Eye (tissue), 1 donor: ENCODE data around the gene EXOC6.

ENCODE experiments used
- DNase-seq: peaks from one replicate; pipeline ENCODE4 v3.0.0-alpha.2; 2015

Gene EXOC6

DNA sequence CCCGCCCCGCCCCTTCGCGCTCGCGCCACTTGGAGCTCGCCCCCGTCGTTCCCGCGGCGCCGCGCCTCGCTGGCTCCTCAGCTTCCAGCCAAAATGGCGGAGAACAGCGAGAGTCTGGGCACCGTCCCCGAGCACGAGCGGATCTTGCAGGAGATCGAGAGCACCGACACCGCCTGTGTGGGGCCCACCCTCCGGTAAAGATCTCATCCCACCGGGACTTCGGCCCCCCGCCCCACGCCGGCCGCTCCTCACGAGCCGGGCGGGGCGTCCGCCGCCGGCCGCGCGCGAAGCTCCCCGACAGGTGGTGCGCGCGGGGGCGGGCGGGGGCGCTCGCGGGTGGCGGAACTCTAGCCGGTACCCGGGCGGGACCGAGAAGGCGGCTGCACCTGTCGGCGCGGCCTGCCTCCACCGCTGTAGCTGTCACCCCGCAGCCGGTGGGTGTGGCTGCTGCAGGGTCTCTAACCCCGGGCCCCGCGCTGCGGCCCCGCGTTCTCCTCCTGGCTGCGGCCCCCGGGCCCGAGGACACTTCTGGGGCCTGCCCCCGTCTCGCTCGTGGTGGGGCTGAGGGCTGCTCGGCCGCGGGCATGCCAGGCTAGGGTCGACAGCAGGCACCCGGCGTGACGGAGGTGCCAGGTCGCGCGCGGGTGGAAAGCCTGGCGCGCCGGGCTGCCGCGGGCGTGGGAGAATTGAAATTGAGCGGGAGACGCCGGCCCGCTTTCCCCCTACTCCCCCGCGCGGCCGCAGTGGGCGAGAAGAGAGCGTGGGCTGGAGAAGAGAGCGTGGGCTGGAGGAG is at the start of gene EXOC6:
EXOC6 (plus strand) TSS at position 80 of the 793 bp plus-strand sequence; CDS start at position 94, 14 bp downstream.
- peak; percentile 94 for DNase-seq

GRCh38 chr10:92799568-92799967 is 48.8 kb upstream of the EXOC6 start:
- DNase-seq = no peak

- no peak for DNase-seq
These were observed 48.1 kb upstream of the EXOC6 start for GRCh38 chr10:92800134-92800733.

- DNase-seq = no peak
These were observed 46.1 kb upstream of the EXOC6 start for GRCh38 chr10:92801978-92802872.

GRCh38 chr10:92809840-92810239 is 38.5 kb upstream of the EXOC6 start:
- no peak for DNase-seq

DNA sequence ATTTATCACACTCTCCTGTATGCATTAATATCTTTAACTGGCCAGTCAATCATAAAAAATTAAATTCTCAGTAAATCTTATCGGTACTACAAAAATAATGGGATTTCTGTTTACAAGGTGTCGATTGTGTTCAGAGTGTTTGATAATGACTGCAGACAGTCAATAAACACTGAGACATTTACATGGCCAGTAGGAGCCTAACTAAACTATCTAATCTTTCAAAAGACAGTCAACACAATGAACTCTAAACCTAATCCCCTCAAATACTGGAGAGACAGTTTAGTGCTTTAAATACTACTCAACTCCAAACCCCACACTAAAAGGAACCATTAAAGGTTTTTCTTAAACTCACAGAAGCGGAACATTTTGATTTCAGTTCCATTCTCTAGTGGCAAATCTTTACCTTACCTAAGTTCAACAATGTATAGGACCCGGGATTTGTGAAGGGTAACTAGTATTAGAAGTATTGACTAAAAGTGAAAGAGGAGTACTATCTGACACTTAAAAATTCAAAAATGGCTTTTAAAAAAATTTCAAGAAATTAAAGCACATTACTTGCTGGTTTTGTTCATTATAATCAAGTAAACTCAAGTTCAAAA is 37.3 kb upstream of the EXOC6 start:
- no peak for DNase-seq

- peak; percentile 7 for DNase-seq
These were observed 36.3 kb upstream of the EXOC6 start for GRCh38 chr10:92811986-92812385.

GRCh38 chr10:92813979-92814378 is 34.3 kb upstream of the EXOC6 start:
- no peak for DNase-seq

GRCh38 chr10:92814790-92815189 is 33.5 kb upstream of the EXOC6 start:
- DNase-seq = no peak

DNA sequence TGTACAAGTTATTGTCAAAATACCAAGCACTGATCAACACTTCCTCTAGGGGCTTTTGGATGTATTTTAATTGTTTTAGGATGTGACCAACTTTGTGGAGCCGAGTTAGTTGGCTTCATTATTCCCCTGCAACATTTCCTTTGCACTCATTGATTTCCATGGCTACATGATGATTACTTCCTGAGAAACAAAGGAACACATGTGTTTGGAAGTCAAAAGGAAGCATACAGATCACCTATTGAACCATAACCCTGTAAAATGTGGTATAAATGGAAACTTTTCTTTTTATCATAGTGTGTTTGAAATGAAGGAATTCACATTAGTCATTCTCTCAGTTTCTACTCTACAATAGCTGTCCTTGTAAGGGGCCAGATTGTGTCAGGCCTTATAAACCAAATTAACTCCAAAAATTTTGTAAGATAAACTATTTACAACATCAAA is 32.2 kb upstream of the EXOC6 start:
- no peak for DNase-seq

DNA sequence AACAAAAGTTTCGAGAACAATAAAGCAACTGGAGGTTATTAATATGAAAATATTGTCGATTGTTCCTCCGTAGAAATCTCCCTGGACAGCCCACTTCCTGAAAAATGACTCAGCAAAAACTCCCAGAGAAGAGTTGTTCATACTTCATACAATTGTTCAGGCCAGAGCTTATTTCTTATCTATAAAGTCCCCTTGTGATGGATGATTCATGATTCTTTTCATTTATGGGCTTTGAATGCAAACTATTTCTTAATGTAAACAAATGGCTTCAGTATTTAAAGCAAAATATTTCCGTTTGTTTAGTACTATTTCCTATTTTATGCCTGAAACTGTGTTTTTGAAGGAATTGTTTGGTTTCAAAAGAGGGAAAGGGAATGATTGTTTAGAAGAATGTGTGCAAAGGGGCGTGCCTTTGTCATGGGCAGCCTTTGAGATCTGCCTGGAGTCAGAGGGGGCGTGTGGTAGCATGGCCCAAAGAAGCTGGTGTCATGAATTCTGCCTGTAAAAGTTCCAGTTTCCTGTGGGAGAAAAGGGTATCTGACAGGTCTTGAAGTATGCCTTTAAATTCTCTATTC is 26.2 kb upstream of the EXOC6 start:
- no peak for DNase-seq

- DNase-seq = no peak
These were observed 25.4 kb upstream of the EXOC6 start for GRCh38 chr10:92822964-92823363.

DNA sequence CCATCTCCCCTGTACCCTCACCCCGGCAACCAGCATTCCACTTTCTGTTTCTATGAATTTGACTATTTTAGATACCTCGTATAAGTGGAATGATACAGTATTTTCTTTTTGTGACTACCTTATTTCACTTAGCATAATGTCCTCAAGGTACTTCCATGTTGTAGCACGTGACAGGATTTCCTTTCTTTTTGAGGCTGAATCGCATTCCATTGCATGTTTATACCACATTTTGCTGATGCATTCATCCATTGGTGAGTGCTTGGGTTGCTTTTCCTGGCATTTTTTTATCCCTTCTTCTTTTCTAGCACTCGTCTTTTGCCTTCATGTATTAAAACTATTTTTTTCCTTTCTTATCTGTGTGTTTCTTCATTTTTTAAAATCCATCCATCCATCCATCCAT is 22.3 kb upstream of the EXOC6 start:
- DNase-seq = no peak

GRCh38 chr10:92826504-92826903 is 21.8 kb upstream of the EXOC6 start:
- no peak for DNase-seq

GRCh38 chr10:92829042-92829785 is 19.1 kb upstream of the EXOC6 start:
- no peak for DNase-seq

DNA sequence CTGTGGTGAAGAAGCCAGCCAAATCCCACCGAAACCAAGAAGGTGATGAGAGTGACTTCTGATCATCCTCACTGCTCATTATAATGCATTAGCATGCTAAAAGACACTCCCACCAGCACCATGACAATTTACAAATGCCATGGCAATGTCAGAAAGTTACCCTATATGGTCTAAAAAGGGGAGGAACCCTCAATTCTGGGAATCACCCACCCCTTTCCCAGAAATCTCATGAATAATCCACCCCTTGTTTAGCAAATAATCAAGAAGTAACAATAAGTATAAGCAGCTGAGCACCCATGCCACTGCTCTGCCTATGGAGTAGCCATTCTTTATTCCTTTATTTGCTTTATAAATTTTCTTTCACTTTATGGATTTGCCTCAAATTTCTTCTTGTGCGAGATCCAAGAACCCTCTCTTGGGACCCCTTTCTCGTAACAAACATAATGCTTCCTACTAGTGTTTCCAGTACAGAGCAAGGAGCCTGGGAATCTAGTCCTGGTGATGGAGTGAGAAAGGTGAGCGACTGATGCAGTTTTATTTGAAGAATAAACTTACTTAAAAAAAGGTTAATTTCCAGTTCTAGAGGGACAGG is 18.4 kb upstream of the EXOC6 start:
- DNase-seq = no peak

- DNase-seq = no peak
These were observed 17.6 kb upstream of the EXOC6 start for GRCh38 chr10:92830478-92831389.

DNA sequence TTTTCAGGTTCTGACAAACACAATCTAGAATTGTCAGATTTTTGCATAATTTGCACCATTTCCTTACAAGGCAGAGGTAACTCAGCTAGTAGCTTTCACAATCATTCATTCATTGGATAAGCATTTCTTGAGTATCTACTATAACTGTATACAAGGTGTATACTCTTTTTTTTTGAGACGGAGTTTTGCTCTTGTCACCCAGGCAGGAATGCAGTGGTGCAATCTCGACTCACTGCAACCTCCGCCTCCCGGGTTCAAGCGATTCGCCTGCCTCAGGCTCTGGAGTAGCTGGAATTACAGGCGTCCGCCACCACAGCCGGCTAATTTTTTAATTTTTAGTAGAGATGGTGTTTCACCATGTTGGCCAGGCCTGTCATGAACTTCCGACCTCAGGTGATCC is 16.2 kb upstream of the EXOC6 start:
- DNase-seq = no peak

- DNase-seq = no peak
These were observed 15.2 kb upstream of the EXOC6 start for GRCh38 chr10:92832998-92833650.

DNA sequence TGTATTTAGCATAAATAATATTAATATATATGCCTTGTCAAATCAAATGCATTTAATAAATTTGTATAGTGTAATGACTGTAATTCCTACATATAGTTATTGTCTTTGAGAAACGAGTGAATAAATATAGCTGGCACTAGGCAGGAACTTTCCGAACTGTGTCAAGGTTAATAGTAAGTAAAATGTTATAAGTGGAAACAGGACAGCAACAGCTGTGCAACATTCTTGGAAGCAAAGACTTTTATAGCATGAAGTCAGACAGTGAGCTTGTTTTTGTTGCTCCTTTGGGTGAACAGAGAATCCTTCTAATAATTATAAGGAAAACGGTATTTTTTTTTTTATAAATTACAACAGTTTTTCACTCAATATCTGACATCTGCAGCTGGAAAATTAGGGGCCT is 14.0 kb upstream of the EXOC6 start:
- DNase-seq = no peak
